ENCODE measurements around the gene IL19. TPM values are rescaled to one million over a fixed set of nuclear protein-coding genes. Genes with fewer than 3 reads are reported as not detected.
"Not testable (repeated sequence)": the region's sequence is repeated elsewhere in the genome, so short reads cannot be mapped to it uniquely, and the experiment has no call there.

Gene IL19
- total and polyA plus RNA-seq, 9 donors = not detected

GRCh38 chr1:206761159-206761768 is 9.3 kb upstream of the IL19 start:
- Histone ChIP-seq H3K27me3 (no peaks in the 10 kb centered on the region), H3K9me3 (no peaks in the 10 kb centered on the region), H3K27ac (no peak overlapping the region), H3K36me3 (no peaks in the 10 kb centered on the region), H3K4me1 (ENCODE audit: insufficient read depth) (no peaks in the 10 kb centered on the region), H3K4me3 (no peak overlapping the region)
- WGBS, 3 donors = 44 to 55% (median 54%) methylated on average over 6 of the region's 6 CpGs
- intact Hi-C loops (cut with DNase I) = no loop called here
- TF ChIP-seq CTCF (IDR thresholded peaks at IDR 0.05) (no peak), EP300 (IDR thresholded peaks at IDR 0.05) (no peak), POLR2A (IDR thresholded peaks at IDR 0.05) (no peak)
- DNase-seq = no peak

GRCh38 chr1:206762741-206763364 is 7.7 kb upstream of the IL19 start:
- intact Hi-C loops (cut with DNase I); H3K27ac ChIP-seq; H3K4me3 ChIP-seq; DNase-seq; H3K9me3 ChIP-seq; H3K27me3 ChIP-seq; H3K4me1 ChIP-seq (ENCODE audit: insufficient read depth); H3K36me3 ChIP-seq: not testable (repeated sequence)
- WGBS, 3 donors = 91 to 96% (median 94%) methylated on average over 12 of the region's 12 CpGs

GRCh38 chr1:206765771-206766170 is 4.8 kb upstream of the IL19 start:
- H3K27me3 ChIP-seq; DNase-seq; H3K27ac ChIP-seq; H3K4me1 ChIP-seq (ENCODE audit: insufficient read depth); H3K4me3 ChIP-seq; H3K9me3 ChIP-seq; H3K36me3 ChIP-seq; intact Hi-C loops (cut with DNase I): not testable (repeated sequence)
- 89 to 97% (median 92%) methylated on average over 1 of the region's 1 CpG for WGBS, 3 donors

- Histone ChIP-seq H3K9me3 (no peaks in the 10 kb centered on the region), H3K36me3 (no peaks in the 10 kb centered on the region), H3K4me1 (ENCODE audit: insufficient read depth) (no peaks in the 10 kb centered on the region), H3K4me3 (no peak overlapping the region), H3K27me3 (no peaks in the 10 kb centered on the region), H3K27ac (no peak overlapping the region)
- TF ChIP-seq EP300 (IDR thresholded peaks at IDR 0.05) (no peak), CTCF (IDR thresholded peaks at IDR 0.05) (no peak), POLR2A (IDR thresholded peaks at IDR 0.05) (no peak)
- no peak for DNase-seq
- WGBS, 3 donors = 39 to 58% (median 44%) methylated on average over 8 of the region's 8 CpGs
- intact Hi-C loops (cut with DNase I) = no loop called here
Measured at GRCh38 chr1:206766251-206766856, 4.2 kb upstream of the IL19 start.

- 85 to 91% (median 87%) methylated on average over 14 of the region's 14 CpGs for WGBS, 3 donors
- no peaks in the 10 kb centered on the region for H3K4me1 ChIP-seq (ENCODE audit: insufficient read depth)
- DNase-seq = no peak
- TF ChIP-seq CTCF (IDR thresholded peaks at IDR 0.05) (no peak), EP300 (IDR thresholded peaks at IDR 0.05) (no peak), POLR2A (IDR thresholded peaks at IDR 0.05) (no peak)
- no peaks in the 10 kb centered on the region for H3K27me3 ChIP-seq
- H3K4me3 ChIP-seq = no peak overlapping the region
- intact Hi-C loops (cut with DNase I) = no loop called here
- no peaks in the 10 kb centered on the region for H3K36me3 ChIP-seq
- H3K9me3 ChIP-seq = no peaks in the 10 kb centered on the region
- no peak overlapping the region for H3K27ac ChIP-seq
Measured at GRCh38 chr1:206768472-206769303, 1.9 kb upstream of the IL19 start.
